Tibial artery (tissue), 4 donors: ENCODE results near the gene PPP2R2B.

Experiments used
- DNase-seq, 2 donors: peaks; one replicate each; pipeline ENCODE4 v3.0.0-alpha.2; 2019
- H3K27ac ChIP-seq, 2 donors: fragments of 200-600 bp; sonication (generic) in 1 of 2; 1 replicate in 1 of 2; 2 replicates in 1 of 2; pipeline ENCODE4 v1.5.1; 2018 to 2019; ENCODE audit warnings: mild to moderate bottlenecking in 1 of 2
- H3K27me3 ChIP-seq, 2 donors: fragments of 200-600 bp; sonication (generic) in 1 of 2; one replicate each; pipeline versions ENCODE4 v1.5.1 to v1.6.0; 2016 to 2019
- H3K36me3 ChIP-seq, 3 donors: fragments of 200-600 bp; sonication (generic) in 2 of 3; one replicate each; pipeline ENCODE4 v1.5.1; 2016 to 2019; ENCODE audit warnings: mild to moderate bottlenecking in 2 of 3
- H3K4me1 ChIP-seq, 4 donors: fragments of 200-600 bp; sonication (generic) in 2 of 4; 1 replicate in 3 of 4; 2 replicates in 1 of 4; pipeline ENCODE4 v1.5.1; 2016 to 2019
- H3K4me3 ChIP-seq, 2 donors: fragments of 200-600 bp; sonication (generic) in 1 of 2; 1 replicate in 1 of 2; 2 replicates in 1 of 2; pipeline ENCODE4 v1.5.1; 2018 to 2019; ENCODE audit warnings: mild to moderate bottlenecking in 2 of 2
- H3K9me3 ChIP-seq, 3 donors: fragments of 200-600 bp; sonication (generic) in 1 of 3; one replicate each; pipeline ENCODE4 v1.5.1; 2016 to 2019
- CTCF ChIP-seq, 2 experiments: fragments of 200-600 bp in 1 of 2; fragments of 450-650 bp in 1 of 2; IDR thresholded peaks; one replicate each; pipeline ENCODE4 v1.5.1; 2017 to 2019; ENCODE audit warnings: antibody characterized with exemption in 2 of 2, mild to moderate bottlenecking in 1 of 2, moderate library complexity in 1 of 2
- intact Hi-C: fragments of 100-400 bp; cut with DNase I; formaldehyde crosslinking; loops from one replicate; pipeline ENCODE4 v1.15.0; 2023; ENCODE audit warnings: low total_unique reads

The PPP2R2B gene

GRCh38 chr5:146698651-146699050 lies 179.9 kb downstream of the PPP2R2B start:
- intact Hi-C loops: no loop called here

GRCh38 chr5:146697211-146697610 lies 181.3 kb downstream of the PPP2R2B start:
- no peak for TF ChIP-seq CTCF (IDR thresholded peaks at IDR 0.05)
- H3K27me3 ChIP-seq: no peaks in the 10 kb centered on the region
- no peak overlapping the region for H3K4me3 ChIP-seq
- H3K9me3 ChIP-seq: no peaks in the 10 kb centered on the region
- H3K36me3 ChIP-seq: peaks cover 0 to 5% (median 0%) of the 10 kb centered on the region in 3 donors
- H3K27ac ChIP-seq: no peak overlapping the region
- H3K4me1 ChIP-seq: peaks cover 0 to 11% (median 1%) of the 10 kb centered on the region in 4 donors
- DNase-seq: no peak
- intact Hi-C loops: no loop called here

More at GRCh38 chr5:146698651-146699050, 179.9 kb downstream of the PPP2R2B start:
- no peak for TF ChIP-seq CTCF (IDR thresholded peaks at IDR 0.05)
- H3K36me3 ChIP-seq: peaks cover 0 to 5% (median 0%) of the 10 kb centered on the region in 3 donors
- DNase-seq: no peak
- H3K27me3 ChIP-seq: no peaks in the 10 kb centered on the region
- H3K4me3 ChIP-seq: no peak overlapping the region
- H3K27ac ChIP-seq: no peak overlapping the region
- peaks cover 0 to 11% (median 3%) of the 10 kb centered on the region in 4 donors for H3K4me1 ChIP-seq
- no peaks in the 10 kb centered on the region for H3K9me3 ChIP-seq

GRCh38 chr5:146695646-146696045 lies 182.9 kb downstream of the PPP2R2B start:
- no peak for TF ChIP-seq CTCF (IDR thresholded peaks at IDR 0.05)
- no peak overlapping the region for H3K4me3 ChIP-seq
- peaks cover 3 to 9% (median 4%) of the 10 kb centered on the region in 3 donors for H3K36me3 ChIP-seq
- no peaks in the 10 kb centered on the region for H3K9me3 ChIP-seq
- no peak overlapping the region for H3K27ac ChIP-seq
- no peak for DNase-seq
- peaks cover 0 to 11% (median 1%) of the 10 kb centered on the region in 4 donors for H3K4me1 ChIP-seq
- H3K27me3 ChIP-seq: no peaks in the 10 kb centered on the region
- intact Hi-C loops: no loop called here

GRCh38 chr5:146690880-146691355 lies 187.6 kb downstream of the PPP2R2B start:
- peaks cover 4 to 5% (median 5%) of the 10 kb centered on the region in 3 donors for H3K36me3 ChIP-seq
- H3K4me1 ChIP-seq: no peaks in the 10 kb centered on the region
- TF ChIP-seq CTCF (IDR thresholded peaks at IDR 0.05): no peak
- no peak for DNase-seq
- H3K4me3 ChIP-seq: no peak overlapping the region
- no peaks in the 10 kb centered on the region for H3K27me3 ChIP-seq
- intact Hi-C loops: no loop called here
- no peak overlapping the region for H3K27ac ChIP-seq
- H3K9me3 ChIP-seq: no peaks in the 10 kb centered on the region

- Histone ChIP-seq H3K4me1 (peaks cover 0 to 9% (median 0%) of the 10 kb centered on the region in 4 donors), H3K27ac (no peak overlapping the region), H3K9me3 (no peaks in the 10 kb centered on the region), H3K36me3 (peaks cover 4 to 5% (median 5%) of the 10 kb centered on the region in 3 donors), H3K4me3 (no peak overlapping the region), H3K27me3 (no peaks in the 10 kb centered on the region)
- intact Hi-C loops: no loop called here
- TF ChIP-seq CTCF (IDR thresholded peaks at IDR 0.05): no peak
- DNase-seq: no peak
These were observed 190.9 kb downstream of the PPP2R2B start for GRCh38 chr5:146687630-146688029.

GRCh38 chr5:146683861-146684260 lies 194.7 kb downstream of the PPP2R2B start:
- DNase-seq: no peak
- Histone ChIP-seq H3K27me3 (no peaks in the 10 kb centered on the region), H3K27ac (no peak overlapping the region), H3K4me1 (peaks cover 0 to 25% (median 7%) of the 10 kb centered on the region in 4 donors), H3K4me3 (no peak overlapping the region), H3K36me3 (no peaks in the 10 kb centered on the region), H3K9me3 (no peaks in the 10 kb centered on the region)
- intact Hi-C loops: no loop called here
- no peak for TF ChIP-seq CTCF (IDR thresholded peaks at IDR 0.05)
